Activated CD4-positive, alpha-beta T cell treated with anti-CD3 and anti-CD28 coated beads, Interleukin-2, amount 10 ng/mL, durations not matched to agents 7 days and 5 days (primary cell): Measurements from ENCODE around the gene SEMA4A. TPM values are rescaled to one million over a fixed set of nuclear protein-coding genes. Genes with fewer than 3 reads are reported as not detected.
A peak's percentile ranks its signal among the peaks of the same experiment; 100 is the strongest.
"Not testable (repeated sequence)": the region's sequence is repeated elsewhere in the genome, so short reads cannot be mapped to it uniquely, and the experiment has no call there.

ENCODE experiments used
- CTCF ChIA-PET: fragments of 350-600 bp; sonication (Branson Sonifier 250); formaldehyde crosslinking; loops from one replicate; lab custom pipeline; 2021; ENCODE audit warnings: antibody characterized with exemption; lab: Charles Lee
- POLR2A ChIA-PET: fragments of 350-600 bp; sonication (Branson Sonifier 250); formaldehyde crosslinking; loops from one replicate; lab custom pipeline; 2021; ENCODE audit warnings: antibody characterized with exemption; lab: Charles Lee
- DNase-seq: peaks from one replicate; pipeline ENCODE4 v3.0.0-alpha.2; 2020
- H3K27ac Mint-ChIP-seq: one replicate; pipeline ENCODE4 v1.8.0; 2021; ENCODE audit warnings: mild to moderate bottlenecking, moderate library complexity, mixed read lengths
- H3K27me3 Mint-ChIP-seq: one replicate; pipeline ENCODE4 v1.8.0; 2021; ENCODE audit warnings: mixed read lengths
- H3K36me3 Mint-ChIP-seq: one replicate; pipeline ENCODE4 v1.8.0; 2021; ENCODE audit warnings: low read depth, mixed read lengths
- H3K4me1 Mint-ChIP-seq: one replicate; pipeline ENCODE4 v1.8.0; 2021; ENCODE audit warnings: mixed read lengths
- H3K4me3 Mint-ChIP-seq: one replicate; pipeline ENCODE4 v1.8.0; 2021; ENCODE audit warnings: mild to moderate bottlenecking, moderate library complexity, mixed read lengths
- H3K9me3 Mint-ChIP-seq: one replicate; pipeline ENCODE4 v1.8.0; 2021; ENCODE audit warnings: mixed read lengths
- total RNA-seq, 2 experiments: library from RNA; stranded (reverse); gene quantifications; one replicate each; pipeline ENCODE4 v1.2.3, GENCODE V29; 2021

SEMA4A gene
- total RNA-seq, 2 experiments from 2014 or later, result 35.3 to 37.8 TPM

- Mint-ChIP-seq H3K9me3 (no peaks in the 10 kb centered on the region), H3K27me3 (peaks cover 43% of the 10 kb centered on the region), H3K4me1 (peaks cover 30% of the 10 kb centered on the region), H3K36me3 (no peaks in the 10 kb centered on the region), H3K27ac (no peak overlapping the region), H3K4me3 (peak overlapping the region; percentile 78)
- CTCF ChIA-PET, result interaction anchor here (0.6 to 25.5 kb wide), 7 partner anchors 10 to 255 kb away, joined by 3 to 645 read pairs (median 6); no protein-coding TSS in a partner anchor
- POLR2A ChIA-PET, result no interaction called here
- DNase-seq, result no peak
Observed at GRCh38 chr1:156113282-156113950, 40.0 kb upstream of the SEMA4A start.

- Mint-ChIP-seq H3K4me1 (peaks cover 32% of the 10 kb centered on the region), H3K4me3 (peak within 1 kb of the TSS; percentile 78), H3K27me3 (peaks cover 43% of the 10 kb centered on the region), H3K36me3 (no peaks in the 10 kb centered on the region), H3K9me3 (no peaks in the 10 kb centered on the region), H3K27ac (peak within 1 kb of the TSS; percentile 68)
- ChIA-PET CTCF (interaction anchor here (1.1 to 25.5 kb wide), 6 partner anchors 9 to 37 kb away, joined by 3 to 645 read pairs (median 6); no protein-coding TSS in a partner anchor), POLR2A (interaction anchor here (0.6 kb wide), 1 partner anchor 50 kb away, joined by 3 read pairs; no protein-coding TSS in a partner anchor)
- peak; percentile 63 for DNase-seq
Observed at GRCh38 chr1:156114101-156114918, 39.1 kb upstream of the SEMA4A start, which contains the start of gene LMNA. Gene LMNA, plus strand, starts transcription at chr1:156114711. Its CDS starts 208 bp downstream, at chr1:156114919.

- H3K9me3 Mint-ChIP-seq, result no peaks in the 10 kb centered on the region
- H3K4me3 Mint-ChIP-seq, result peak overlapping the region; percentile 78
- no peak for DNase-seq
- H3K36me3 Mint-ChIP-seq, result no peaks in the 10 kb centered on the region
- ChIA-PET CTCF (interaction anchor here (1.1 to 25.5 kb wide), 7 partner anchors 8 to 37 kb away, joined by 3 to 645 read pairs (median 6); no protein-coding TSS in a partner anchor), POLR2A (interaction anchor here (0.6 kb wide), 2 partner anchors 49 to 190 kb away, joined by 3 read pairs; no protein-coding TSS in a partner anchor)
- H3K4me1 Mint-ChIP-seq, result peaks cover 36% of the 10 kb centered on the region
- peak overlapping the region; percentile 52 for H3K27ac Mint-ChIP-seq
- H3K27me3 Mint-ChIP-seq, result peaks cover 43% of the 10 kb centered on the region
Observed at GRCh38 chr1:156114919-156115513, 38.4 kb upstream of the SEMA4A start.

GRCh38 chr1:156115514-156116374 lies 37.6 kb upstream of the SEMA4A start:
- H3K27me3 Mint-ChIP-seq, result peaks cover 42% of the 10 kb centered on the region
- peaks cover 43% of the 10 kb centered on the region for H3K4me1 Mint-ChIP-seq
- peak overlapping the region; percentile 83 for H3K27ac Mint-ChIP-seq
- H3K4me3 Mint-ChIP-seq, result peak overlapping the region; percentile 78
- ChIA-PET CTCF (interaction anchor here (1.1 to 25.5 kb wide), 6 partner anchors 11 to 32 kb away, joined by 4 to 645 read pairs (median 8); no protein-coding TSS in a partner anchor), POLR2A (interaction anchor here (0.6 kb wide), 1 partner anchor 190 kb away, joined by 3 read pairs; no protein-coding TSS in a partner anchor)
- H3K36me3 Mint-ChIP-seq, result no peaks in the 10 kb centered on the region
- DNase-seq, result no peak
- H3K9me3 Mint-ChIP-seq, result no peaks in the 10 kb centered on the region

- Mint-ChIP-seq H3K27ac (peak overlapping the region; percentile 83), H3K27me3 (peaks cover 38% of the 10 kb centered on the region), H3K4me1 (peaks cover 43% of the 10 kb centered on the region), H3K4me3 (peak overlapping the region; percentile 78)
- CTCF ChIA-PET, result interaction anchor here (0.7 to 25.5 kb wide), 5 partner anchors 10 to 190 kb away, joined by 3 to 645 read pairs (median 7); partner anchors contain the start of gene TMEM79
- DNase-seq, H3K9me3 Mint-ChIP-seq, H3K36me3 Mint-ChIP-seq, POLR2A ChIA-PET: not testable (repeated sequence)
Observed at GRCh38 chr1:156116731-156117130, 36.7 kb upstream of the SEMA4A start.

- DNase-seq, result no peak
- ChIA-PET POLR2A (no interaction called here), CTCF (interaction anchor here (1.3 to 25.5 kb wide), 5 partner anchors 9 to 20 kb away, joined by 5 to 645 read pairs (median 7); no protein-coding TSS in a partner anchor)
- Mint-ChIP-seq H3K4me1 (peaks cover 46% of the 10 kb centered on the region), H3K27ac (no peak overlapping the region), H3K4me3 (no peak overlapping the region), H3K27me3 (peaks cover 32% of the 10 kb centered on the region), H3K36me3 (no peaks in the 10 kb centered on the region), H3K9me3 (no peaks in the 10 kb centered on the region)
Observed at GRCh38 chr1:156117414-156118176, 35.8 kb upstream of the SEMA4A start.

- ChIA-PET CTCF (interaction anchor here (1.3 to 25.5 kb wide), 3 partner anchors 9 to 21 kb away, joined by 5 to 645 read pairs (median 6); no protein-coding TSS in a partner anchor), POLR2A (no interaction called here)
- Mint-ChIP-seq H3K4me3 (no peak overlapping the region), H3K27me3 (peaks cover 27% of the 10 kb centered on the region), H3K4me1 (peaks cover 54% of the 10 kb centered on the region), H3K9me3 (no peaks in the 10 kb centered on the region), H3K27ac (no peak overlapping the region), H3K36me3 (no peaks in the 10 kb centered on the region)
- no peak for DNase-seq
Observed at GRCh38 chr1:156118177-156118868, 35.1 kb upstream of the SEMA4A start.

- Mint-ChIP-seq H3K9me3 (no peaks in the 10 kb centered on the region), H3K36me3 (no peaks in the 10 kb centered on the region), H3K27ac (peak overlapping the region; percentile 1), H3K27me3 (peaks cover 15% of the 10 kb centered on the region), H3K4me3 (no peak overlapping the region), H3K4me1 (peaks cover 56% of the 10 kb centered on the region)
- no peak for DNase-seq
- ChIA-PET POLR2A (no interaction called here), CTCF (interaction anchor here (1.2 to 25.5 kb wide), 5 partner anchors 9 to 102 kb away, joined by 3 to 645 read pairs (median 4); no protein-coding TSS in a partner anchor)
Observed at GRCh38 chr1:156119503-156120209, 33.7 kb upstream of the SEMA4A start.

- Mint-ChIP-seq H3K27ac (peak overlapping the region; percentile 1), H3K4me1 (peaks cover 58% of the 10 kb centered on the region), H3K36me3 (no peaks in the 10 kb centered on the region), H3K9me3 (no peaks in the 10 kb centered on the region), H3K27me3 (peaks cover 10% of the 10 kb centered on the region), H3K4me3 (no peak overlapping the region)
- ChIA-PET POLR2A (no interaction called here), CTCF (interaction anchor here (1.2 to 25.5 kb wide), 5 partner anchors 8 to 102 kb away, joined by 3 to 645 read pairs (median 4); no protein-coding TSS in a partner anchor)
- DNase-seq, result no peak
Observed at GRCh38 chr1:156120318-156120717, 33.1 kb upstream of the SEMA4A start.

GRCh38 chr1:156121005-156121404 lies 32.4 kb upstream of the SEMA4A start:
- H3K4me3 Mint-ChIP-seq, H3K27me3 Mint-ChIP-seq, H3K9me3 Mint-ChIP-seq, H3K36me3 Mint-ChIP-seq, DNase-seq, H3K27ac Mint-ChIP-seq, POLR2A ChIA-PET: not testable (repeated sequence)
- CTCF ChIA-PET, result interaction anchor here (1.2 to 25.5 kb wide), 4 partner anchors 9 to 174 kb away, joined by 3 to 645 read pairs (median 4); partner anchors contain the start of gene GLMP
- H3K4me1 Mint-ChIP-seq, result peaks cover 56% of the 10 kb centered on the region
